IMR-90 (cell line): ENCODE data around the gene LDLRAD3. TPM values are rescaled to one million over a fixed set of nuclear protein-coding genes. Genes with fewer than 3 reads are reported as not detected.

ENCODE experiments used
- ATAC-seq: fragments of 200-7000 bp; cut with Tn5 transposase; 2 replicates; pipeline ENCODE4 v1.9.1; 2020; ENCODE audit warnings: low read depth, mild to moderate bottlenecking, moderate library complexity
- BruUV-seq: library from RNA; stranded (reverse); fragments of 400-500 nt; replicated peaks from 2 replicates; lab custom pipeline; 2021; lab: Mats Ljungman, UMichigan
- CTCF ChIA-PET: fragments of 300-600 bp; formaldehyde crosslinking; extraction: SDS; loops from one replicate; lab custom pipeline; 2021; ENCODE audit warnings: antibody characterized with exemption; lab: Yijun Ruan, JAX
- POLR2A ChIA-PET: fragments of 300-600 bp; sonication (Branson Sonifier 250); formaldehyde crosslinking; loops from one replicate; lab custom pipeline; 2022; ENCODE audit warnings: antibody characterized with exemption; ENCODE audit not compliant: unreplicated experiment; lab: Charles Lee
- DNase-seq: peaks from one replicate; pipeline ENCODE4 v3.0.0; 2013
- H2AFZ ChIP-seq: replicated peaks from 2 replicates; pipeline ENCODE3; 2013; ENCODE audit warnings: low read length, mild to moderate bottlenecking; ENCODE audit not compliant: poor library complexity
- H2AK5ac ChIP-seq: 2 replicates; pipeline ENCODE4 v1.6.1; 2013; ENCODE audit warnings: low read depth, low read length, inconsistent platforms
- H2AK9ac ChIP-seq: replicated peaks from 2 replicates; pipeline ENCODE3; 2013; ENCODE audit warnings: mild to moderate bottlenecking, low read depth, low read length, moderate library complexity; ENCODE audit not compliant: poor library complexity
- H2BK120ac ChIP-seq: 2 replicates; pipeline ENCODE4 v1.6.1; 2013; ENCODE audit warnings: low read depth, low read length, inconsistent platforms
- H2BK15ac ChIP-seq: 3 replicates; pipeline ENCODE4 v1.6.1; 2013; ENCODE audit warnings: low read depth, low read length, inconsistent platforms
- H2BK20ac ChIP-seq: 2 replicates; pipeline ENCODE4 v1.6.1; 2013; ENCODE audit warnings: low read depth, mild to moderate bottlenecking, inconsistent platforms, low read length, moderate library complexity
- H2BK5ac ChIP-seq: 2 replicates; pipeline ENCODE4 v1.6.1; 2013; ENCODE audit warnings: mild to moderate bottlenecking, low read depth, low read length, inconsistent platforms; ENCODE audit not compliant: poor library complexity, severe bottlenecking
- H3K14ac ChIP-seq: replicated peaks from 2 replicates; pipeline ENCODE4 v1.6.1; 2013; ENCODE audit warnings: low read depth, low read length, inconsistent platforms
- H3K18ac ChIP-seq: 2 replicates; pipeline ENCODE4 v1.6.1; 2013; ENCODE audit warnings: low read depth, low read length, control low read depth
- H3K23ac ChIP-seq: 2 replicates; pipeline ENCODE4 v1.6.1; 2013; ENCODE audit warnings: low read depth, low read length, inconsistent platforms
- H3K27ac ChIP-seq: 2 replicates; pipeline ENCODE4 v1.5.1; 2013; ENCODE audit warnings: mild to moderate bottlenecking, control low read depth, low read length; ENCODE audit not compliant: insufficient read depth
- H3K27me3 ChIP-seq: 2 replicates; pipeline ENCODE4 v1.6.1; 2013; ENCODE audit warnings: low read length; ENCODE audit not compliant: control insufficient read depth, insufficient read depth
- H3K36me3 ChIP-seq: 2 replicates; pipeline ENCODE4 v1.6.1; 2013; ENCODE audit warnings: low read length, mixed read lengths; ENCODE audit not compliant: control insufficient read depth, insufficient read depth
- H3K4ac ChIP-seq: 2 replicates; pipeline ENCODE4 v1.6.1; 2013; ENCODE audit warnings: low read depth, low read length, inconsistent platforms
- H3K4me1 ChIP-seq: 2 replicates; pipeline ENCODE4 v1.6.1; 2013; ENCODE audit warnings: low read length, mixed read lengths; ENCODE audit not compliant: control insufficient read depth, insufficient read depth
- H3K4me2 ChIP-seq: 2 replicates; pipeline ENCODE4 v1.6.1; 2013; ENCODE audit warnings: low read depth, mild to moderate bottlenecking, control low read depth, low read length, moderate library complexity
- H3K4me3 ChIP-seq: 2 replicates; pipeline ENCODE4 v1.5.1; 2013; ENCODE audit warnings: low read depth, mild to moderate bottlenecking, control low read depth, low read length, moderate library complexity; ENCODE audit not compliant: insufficient read depth
- H3K56ac ChIP-seq: 2 replicates; pipeline ENCODE4 v1.6.1; 2013; ENCODE audit warnings: low read length, inconsistent platforms; ENCODE audit not compliant: insufficient read depth; ENCODE audit errors: extremely low read depth
- H3K79me1 ChIP-seq, 2 experiments: 2 replicates each; pipeline ENCODE4 v1.6.1; 2013; ENCODE audit warnings: low read length in 2 of 2, inconsistent platforms in 1 of 2, low read depth in 1 of 2
- H3K9ac ChIP-seq: 2 replicates; pipeline ENCODE4 v1.6.1; 2013; ENCODE audit warnings: low read depth, low read length, control low read depth
- H3K9me1 ChIP-seq: 2 replicates; pipeline ENCODE4 v1.6.1; 2013; ENCODE audit warnings: low read length, inconsistent platforms; ENCODE audit not compliant: insufficient read depth
- H3K9me3 ChIP-seq: 2 replicates; pipeline ENCODE4 v1.6.1; 2013; ENCODE audit warnings: low read length; ENCODE audit not compliant: control insufficient read depth, insufficient read depth
- H4K20me1 ChIP-seq: 2 replicates; pipeline ENCODE4 v1.6.1; 2013; ENCODE audit warnings: low read length, inconsistent platforms; ENCODE audit not compliant: insufficient read depth
- H4K5ac ChIP-seq: 2 replicates; pipeline ENCODE4 v1.6.1; 2013; ENCODE audit warnings: mild to moderate bottlenecking, low read depth, low read length, control low read depth
- H4K8ac ChIP-seq, 2 experiments: 2 replicates each; pipeline ENCODE4 v1.6.1; 2013; ENCODE audit warnings: low read depth in 2 of 2, low read length in 2 of 2, control low read depth in 1 of 2, inconsistent platforms in 1 of 2
- H4K91ac ChIP-seq: 2 replicates; pipeline ENCODE4 v1.6.1; 2013; ENCODE audit warnings: low read depth, low read length, inconsistent platforms; ENCODE audit not compliant: insufficient read depth
- BHLHE40 ChIP-seq: fragments of 150-350 bp; IDR thresholded peaks from 2 replicates; pipeline ENCODE4 v1.6.1; 2016; ENCODE audit warnings: mild to moderate bottlenecking, low read depth, low read length
- CEBPB ChIP-seq: IDR thresholded peaks from 2 replicates; pipeline ENCODE4 v1.6.1; 2012; ENCODE audit warnings: low read depth, low read length, improper control_type of control experiment
- CHD1 ChIP-seq: IDR thresholded peaks from 2 replicates; pipeline ENCODE4 v1.6.1; 2012; ENCODE audit warnings: low read depth, low read length, improper control_type of control experiment
- FOS ChIP-seq: fragments of 150-350 bp; IDR thresholded peaks from 2 replicates; pipeline ENCODE4 v1.6.1; 2016; ENCODE audit warnings: low read depth, low read length
- MAFK ChIP-seq: IDR thresholded peaks from 2 replicates; pipeline ENCODE4 v1.6.1; 2012; ENCODE audit warnings: low read depth, low read length, improper control_type of control experiment
- MAZ ChIP-seq: IDR thresholded peaks from 2 replicates; pipeline ENCODE4 v1.6.1; 2012; ENCODE audit warnings: low read depth, mild to moderate bottlenecking, low read length, improper control_type of control experiment, moderate library complexity, borderline replicate concordance
- NFE2L2 ChIP-seq: fragments of 150-350 bp; IDR thresholded peaks from 2 replicates; pipeline ENCODE4 v1.6.1; 2016; ENCODE audit warnings: low read depth, mild to moderate bottlenecking, low read length
- POLR2A ChIP-seq: IDR thresholded peaks from 2 replicates; pipeline ENCODE4 v1.6.1; 2012; ENCODE audit warnings: mild to moderate bottlenecking, low read depth, low read length
- RCOR1 ChIP-seq: IDR thresholded peaks from 2 replicates; pipeline ENCODE4 v1.6.1; 2012; ENCODE audit warnings: mild to moderate bottlenecking, low read length, improper control_type of control experiment; ENCODE audit not compliant: insufficient replicate concordance
- RFX5 ChIP-seq: IDR thresholded peaks from 2 replicates; pipeline ENCODE4 v1.8.0; 2012; ENCODE audit warnings: low read depth, mild to moderate bottlenecking, low read length, moderate library complexity
- SMC3 ChIP-seq: fragments of 150-350 bp; IDR thresholded peaks from 2 replicates; pipeline ENCODE4 v1.6.1; 2016; ENCODE audit warnings: low read depth, mild to moderate bottlenecking, antibody characterized with exemption, low read length, moderate library complexity
- WGBS, 2 experiments: methylation state at CpG; one replicate each; pipeline versions ENCODE4 v1.1.5 to v1.1.7; 2013; ENCODE audit warnings: missing lambda C conversion rate in 2 of 2; ENCODE audit not compliant: insufficient read length in 1 of 2; ENCODE audit errors: extremely low coverage in 2 of 2; 5-methylcytosine and 5-hydroxymethylcytosine counted together
- dilution Hi-C: fragments of 300-500 bp; cut with HindIII; formaldehyde crosslinking; loops from one replicate; pipeline ENCODE4 v1.14.3; 2018; ENCODE audit warnings: low sequenced_read_pairs; ENCODE audit not compliant: unreplicated experiment
- in situ Hi-C: fragments of 300-500 bp; cut with MboI; formaldehyde crosslinking; loops from 3 replicates; pipeline ENCODE4 v1.14.3; 2019; ENCODE audit warnings: low sequenced_read_pairs, inconsistent platforms, mixed read lengths
- intact Hi-C: fragments of 100-400 bp; cut with micrococcal nuclease; formaldehyde crosslinking; loops from 2 replicates; pipeline ENCODE4 v1.10.0; 2022
- polyA plus RNA-seq, 3 experiments: library from polyadenylated mRNA; depleted of rRNA; stranded (reverse); fragments of >200 nt; gene quantifications; 2 replicates each; pipeline ENCODE4 v1.2.3, GENCODE V29; 2012; ENCODE audit warnings: low replicate concordance in 1 of 3
- total RNA-seq: library from RNA; depleted of rRNA; stranded (reverse); fragments of >200 nt; gene quantifications from 2 replicates; pipeline ENCODE4 v1.2.3, GENCODE V29; 2012

The LDLRAD3 gene
- total and polyA plus RNA-seq, 2 of the 4 experiments (the other 2 are of a cell fraction), result 2.7 to 6.4 TPM

DNA sequence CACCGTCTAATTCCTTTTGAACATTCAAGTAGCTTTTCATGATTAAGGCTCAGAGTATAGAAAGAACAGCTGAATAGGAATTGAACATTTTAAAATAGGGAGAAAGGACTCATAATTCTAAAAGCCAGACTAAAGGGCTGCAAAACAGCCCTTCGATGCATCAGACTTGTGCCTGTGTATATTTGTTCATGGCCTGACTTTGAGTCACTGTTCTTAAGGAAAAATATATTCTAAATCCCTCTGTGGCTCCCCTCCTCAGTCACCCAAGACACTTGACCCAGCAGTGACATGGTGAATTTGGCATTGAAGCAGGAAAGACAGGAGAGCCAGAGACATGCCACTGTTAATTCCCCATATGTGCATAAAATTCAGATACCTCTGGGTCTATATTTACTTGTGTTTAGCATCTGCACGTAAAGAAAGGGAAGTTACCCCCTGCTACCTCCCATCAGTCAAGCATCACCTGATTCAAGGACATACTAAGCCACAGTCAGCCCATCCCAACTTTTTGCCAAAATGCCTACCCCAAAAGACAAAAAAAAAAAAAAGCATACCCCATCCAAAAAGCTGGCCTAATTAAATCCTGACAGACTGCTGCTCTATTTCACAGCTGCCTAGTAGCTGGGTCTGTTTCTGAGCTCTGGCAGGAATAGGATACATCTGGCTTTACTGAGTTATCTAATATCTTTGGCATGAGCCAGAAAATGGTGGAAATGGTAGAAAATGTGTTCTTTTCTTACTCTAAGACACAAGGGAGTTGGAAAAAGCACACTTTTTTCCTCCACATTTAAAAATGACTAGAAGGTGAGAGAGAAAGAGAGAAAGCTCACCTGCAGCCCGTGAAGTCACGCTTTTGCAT lies 251.9 kb downstream of the LDLRAD3 start:
- no peak overlapping the region for H2AK5ac ChIP-seq
- TF ChIP-seq MAFK (no peak), SMC3 (no peak), POLR2A (no peak), RFX5 (no peak), BHLHE40 (no peak), NFE2L2 (no peak), CEBPB (no peak), RCOR1 (no peak), FOS (no peak), CHD1 (no peak), MAZ (no peak)
- ATAC-seq, result peak; percentile 71
- no peak overlapping the region for H4K91ac ChIP-seq
- no peaks in the 10 kb centered on the region for H3K79me1 ChIP-seq
- no peaks in the 10 kb centered on the region for H4K20me1 ChIP-seq
- no CpG with 5 or more reads among the region's 5 CpGs for WGBS, 2 experiments
- H3K4me2 ChIP-seq, result no peak overlapping the region
- dilution Hi-C loops (no loop called here), intact Hi-C loops (no loop called here), in situ Hi-C loops (no loop called here)
- no peak overlapping the region for H2BK5ac ChIP-seq
- no TSS peak for BruUV-seq
- H3K27ac ChIP-seq, result no peak overlapping the region
- POLR2A ChIA-PET, result no interaction called here
- no peak overlapping the region for H4K5ac ChIP-seq
- H2BK20ac ChIP-seq, result no peak overlapping the region
- 0 out of 2 replicates have a peak, but pooled peaks cover 2% of the 10 kb centered on the region for H3K9me1 ChIP-seq
- H3K9ac ChIP-seq, result no peak overlapping the region
- no peak overlapping the region for H2BK120ac ChIP-seq
- no peaks in the 10 kb centered on the region for H3K9me3 ChIP-seq
- H3K4ac ChIP-seq, result no peak overlapping the region
- peak; percentile 44 for DNase-seq
- H2AK9ac ChIP-seq, result no peak overlapping the region
- H3K27me3 ChIP-seq, result no peaks in the 10 kb centered on the region
- CTCF ChIA-PET, result no interaction called here
- H4K8ac ChIP-seq, result no peak overlapping the region
- peaks cover 6% of the 10 kb centered on the region for H3K4me1 ChIP-seq
- H3K36me3 ChIP-seq, result no peaks in the 10 kb centered on the region
- no peak overlapping the region for H3K23ac ChIP-seq
- H3K18ac ChIP-seq, result no peak overlapping the region
- H3K4me3 ChIP-seq, result no peak overlapping the region
- no peak overlapping the region for H3K56ac ChIP-seq
- H2AFZ ChIP-seq, result no peak overlapping the region
- H2BK15ac ChIP-seq, result no peak overlapping the region
- H3K14ac ChIP-seq, result no peak overlapping the region
